PC-9 (cell line): ENCODE results near the gene KBTBD13.

Experiments used
- EZH2 ChIP-seq: fragments of 200-600 bp; sonication (generic); IDR thresholded peaks from 2 replicates; pipeline ENCODE4 v1.8.0; 2017; ENCODE audit warnings: antibody characterized with exemption, low read depth
- TF ChIP-seq, protein P1 (sequence below): fragments of 200-600 bp; sonication (generic); conservative IDR thresholded peaks from 2 replicates; pipeline ENCODE4 v1.6.1; 2017; ENCODE audit warnings: mixed run types, antibody characterized with exemption, mild to moderate bottlenecking, moderate library complexity

DNA sequence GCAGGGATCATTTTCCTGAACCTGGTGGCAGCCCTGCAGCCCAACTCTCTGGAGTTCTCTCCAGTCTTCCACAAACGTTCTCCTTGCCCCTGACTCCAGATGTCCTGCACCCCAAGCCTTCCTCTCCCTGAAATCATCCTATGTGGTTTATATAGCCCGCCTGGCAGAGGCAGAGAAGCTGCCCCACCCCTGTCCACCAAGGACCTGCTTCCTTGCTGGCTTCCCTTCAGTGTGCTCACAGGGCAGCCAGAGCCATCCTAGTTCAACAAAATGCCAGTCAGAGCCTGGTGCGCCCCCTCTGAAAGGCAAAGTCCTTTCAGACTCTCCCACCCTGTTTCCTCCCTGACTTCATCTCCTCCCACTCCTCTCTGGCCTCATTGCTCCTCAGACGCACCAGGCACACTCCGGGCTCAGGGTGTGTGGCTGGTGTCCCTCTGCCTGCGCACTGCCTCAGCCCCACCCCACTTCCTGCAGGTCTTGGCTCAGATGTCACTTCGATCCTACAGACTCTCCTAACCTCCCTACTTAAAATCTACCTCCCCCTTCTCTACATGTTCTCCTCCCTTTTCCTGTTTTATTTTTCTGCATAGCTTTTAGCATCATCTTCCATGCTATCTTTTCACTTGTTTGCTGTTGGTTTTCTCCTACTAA is 5.9 kb downstream of the KBTBD13 start:
- TF ChIP-seq, protein P1, sequence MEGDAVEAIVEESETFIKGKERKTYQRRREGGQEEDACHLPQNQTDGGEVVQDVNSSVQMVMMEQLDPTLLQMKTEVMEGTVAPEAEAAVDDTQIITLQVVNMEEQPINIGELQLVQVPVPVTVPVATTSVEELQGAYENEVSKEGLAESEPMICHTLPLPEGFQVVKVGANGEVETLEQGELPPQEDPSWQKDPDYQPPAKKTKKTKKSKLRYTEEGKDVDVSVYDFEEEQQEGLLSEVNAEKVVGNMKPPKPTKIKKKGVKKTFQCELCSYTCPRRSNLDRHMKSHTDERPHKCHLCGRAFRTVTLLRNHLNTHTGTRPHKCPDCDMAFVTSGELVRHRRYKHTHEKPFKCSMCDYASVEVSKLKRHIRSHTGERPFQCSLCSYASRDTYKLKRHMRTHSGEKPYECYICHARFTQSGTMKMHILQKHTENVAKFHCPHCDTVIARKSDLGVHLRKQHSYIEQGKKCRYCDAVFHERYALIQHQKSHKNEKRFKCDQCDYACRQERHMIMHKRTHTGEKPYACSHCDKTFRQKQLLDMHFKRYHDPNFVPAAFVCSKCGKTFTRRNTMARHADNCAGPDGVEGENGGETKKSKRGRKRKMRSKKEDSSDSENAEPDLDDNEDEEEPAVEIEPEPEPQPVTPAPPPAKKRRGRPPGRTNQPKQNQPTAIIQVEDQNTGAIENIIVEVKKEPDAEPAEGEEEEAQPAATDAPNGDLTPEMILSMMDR: no peak
- no peak for TF ChIP-seq EZH2
